ENCODE measurements around the gene ATP6V0C. TPM values are rescaled to one million over a fixed set of nuclear protein-coding genes. Genes with fewer than 3 reads are reported as not detected.

The ATP6V0C gene
- total and polyA plus RNA-seq, 2 of the 13 experiments (the other 11 are each of a cell fraction or from before 2014, with no cell fraction given) = 10.4 to 20.1 TPM

DNA sequence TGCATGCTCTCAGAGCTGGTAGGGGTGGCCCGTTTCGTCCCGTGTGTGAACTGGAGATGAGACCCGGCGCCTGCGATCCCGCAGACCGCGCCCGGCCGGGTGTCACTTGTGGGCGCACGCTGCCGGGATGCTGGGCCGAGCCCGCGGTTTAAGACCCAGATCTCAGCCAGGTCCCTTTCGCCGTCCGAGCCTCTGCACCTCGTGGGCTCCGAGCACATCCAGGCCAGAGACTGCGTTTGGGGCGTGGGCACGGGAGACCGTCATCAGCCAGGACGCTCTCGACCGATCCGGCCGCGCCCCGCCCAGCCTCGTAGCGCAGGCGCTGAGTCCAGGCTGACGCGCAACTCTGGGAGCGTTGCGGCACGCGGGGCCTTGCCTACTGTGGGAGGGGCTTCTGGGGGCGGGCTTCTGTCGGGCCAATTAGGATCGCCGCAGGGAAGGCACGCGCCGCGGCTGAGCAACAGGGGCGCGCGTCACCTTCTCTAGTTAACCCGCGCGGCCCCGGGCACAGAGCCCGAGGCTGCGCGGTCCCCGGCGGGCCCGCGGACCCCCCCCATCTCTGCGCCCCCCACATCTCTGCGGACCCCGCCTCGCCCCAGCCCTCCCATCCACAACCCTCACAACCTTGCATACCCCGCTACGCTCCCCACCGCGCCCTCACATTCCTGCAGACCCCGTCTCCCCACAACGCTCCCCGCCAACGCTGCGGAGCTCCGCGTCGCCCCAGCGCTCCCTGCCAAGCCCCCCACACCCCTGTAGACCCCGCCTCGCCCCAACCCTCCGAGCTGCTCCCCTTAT, 18.1 kb downstream of the ATP6V0C start (continued):
- TF ChIP-seq TBX2 (CRISPR knock-in tag; IDR thresholded peaks at IDR 0.05; ENCODE audit: borderline replicate concordance) (peak; percentile 75; the same call in 1 of the 2 replicates), ZNF615 (CRISPR knock-in tag; IDR thresholded peaks at IDR 0.05; ENCODE audit: borderline replicate concordance) (0 out of 2 replicates have a peak, but pooled peaks have one; percentile 65), ZNF678 (CRISPR knock-in tag; IDR thresholded peaks at IDR 0.05) (no peak), DNMT1 (CRISPR knock-in tag; IDR thresholded peaks at IDR 0.05) (peak; percentile 77; the same call in 1 of the 2 replicates), LCORL (IDR thresholded peaks at IDR 0.05) (no peak), LCORL (CRISPR knock-in tag; IDR thresholded peaks at IDR 0.05) (peak; percentile 59; the same call in 1 of the 2 replicates), CCAR2 (optimal IDR thresholded peaks at IDR 0.05; ENCODE audit: low read depth, low read length) (no peak), AHDC1 (CRISPR knock-in tag; IDR thresholded peaks at IDR 0.05; ENCODE audit: borderline replicate concordance) (no peak), ZNF550 (CRISPR knock-in tag; IDR thresholded peaks at IDR 0.05; ENCODE audit: borderline replicate concordance) (0 out of 2 replicates have a peak, but pooled peaks have one; percentile 70), SYNCRIP (IDR thresholded peaks at IDR 0.05; ENCODE audit: insufficient read depth, low read depth, low read length) (no peak)
- TF ChIP-seq, protein P1, sequence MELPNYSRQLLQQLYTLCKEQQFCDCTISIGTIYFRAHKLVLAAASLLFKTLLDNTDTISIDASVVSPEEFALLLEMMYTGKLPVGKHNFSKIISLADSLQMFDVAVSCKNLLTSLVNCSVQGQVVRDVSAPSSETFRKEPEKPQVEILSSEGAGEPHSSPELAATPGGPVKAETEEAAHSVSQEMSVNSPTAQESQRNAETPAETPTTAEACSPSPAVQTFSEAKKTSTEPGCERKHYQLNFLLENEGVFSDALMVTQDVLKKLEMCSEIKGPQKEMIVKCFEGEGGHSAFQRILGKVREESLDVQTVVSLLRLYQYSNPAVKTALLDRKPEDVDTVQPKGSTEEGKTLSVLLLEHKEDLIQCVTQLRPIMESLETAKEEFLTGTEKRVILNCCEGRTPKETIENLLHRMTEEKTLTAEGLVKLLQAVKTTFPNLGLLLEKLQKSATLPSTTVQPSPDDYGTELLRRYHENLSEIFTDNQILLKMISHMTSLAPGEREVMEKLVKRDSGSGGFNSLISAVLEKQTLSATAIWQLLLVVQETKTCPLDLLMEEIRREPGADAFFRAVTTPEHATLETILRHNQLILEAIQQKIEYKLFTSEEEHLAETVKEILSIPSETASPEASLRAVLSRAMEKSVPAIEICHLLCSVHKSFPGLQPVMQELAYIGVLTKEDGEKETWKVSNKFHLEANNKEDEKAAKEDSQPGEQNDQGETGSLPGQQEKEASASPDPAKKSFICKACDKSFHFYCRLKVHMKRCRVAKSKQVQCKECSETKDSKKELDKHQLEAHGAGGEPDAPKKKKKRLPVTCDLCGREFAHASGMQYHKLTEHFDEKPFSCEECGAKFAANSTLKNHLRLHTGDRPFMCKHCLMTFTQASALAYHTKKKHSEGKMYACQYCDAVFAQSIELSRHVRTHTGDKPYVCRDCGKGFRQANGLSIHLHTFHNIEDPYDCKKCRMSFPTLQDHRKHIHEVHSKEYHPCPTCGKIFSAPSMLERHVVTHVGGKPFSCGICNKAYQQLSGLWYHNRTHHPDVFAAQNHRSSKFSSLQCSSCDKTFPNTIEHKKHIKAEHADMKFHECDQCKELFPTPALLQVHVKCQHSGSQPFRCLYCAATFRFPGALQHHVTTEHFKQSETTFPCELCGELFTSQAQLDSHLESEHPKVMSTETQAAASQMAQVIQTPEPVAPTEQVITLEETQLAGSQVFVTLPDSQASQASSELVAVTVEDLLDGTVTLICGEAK (IDR thresholded peaks at IDR 0.05) = no peak
- TF ChIP-seq, protein P1 (CRISPR knock-in tag; IDR thresholded peaks at IDR 0.05) = no peak
- TF ChIP-seq, protein P2, sequence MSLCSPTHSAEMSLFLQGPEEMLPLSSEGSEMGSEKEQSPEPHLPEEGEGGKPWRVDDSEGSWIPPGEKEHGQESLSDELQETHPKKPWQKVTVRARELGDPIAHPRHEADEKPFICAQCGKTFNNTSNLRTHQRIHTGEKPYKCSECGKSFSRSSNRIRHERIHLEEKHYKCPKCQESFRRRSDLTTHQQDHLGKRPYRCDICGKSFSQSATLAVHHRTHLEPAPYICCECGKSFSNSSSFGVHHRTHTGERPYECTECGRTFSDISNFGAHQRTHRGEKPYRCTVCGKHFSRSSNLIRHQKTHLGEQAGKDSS (CRISPR knock-in tag; IDR thresholded peaks at IDR 0.05; ENCODE audit: borderline replicate concordance, low read depth) = no peak; the same call in 1 of the 2 replicates
